H54 (cell line): Measurements from ENCODE around the gene MCM5.
"Not testable (repeated sequence)": the region's sequence is repeated elsewhere in the genome, so short reads cannot be mapped to it uniquely, and the experiment has no call there.

ENCODE experiments used
- DNase-seq: peaks from one replicate; pipeline ENCODE4 v3.0.0; 2011; ENCODE audit warnings: low spot score, mixed read lengths; ENCODE audit not compliant: insufficient read length
- FAIRE-seq: peaks from 3 replicates; lab custom pipeline; 2011; peaks lifted over from hg19 to GRCh38; lab: Jason Lieb, UNC
- POLR2A ChIP-seq: IDR thresholded peaks from 2 replicates; pipeline ENCODE4 v1.6.1; 2011; ENCODE audit warnings: low read depth, mild to moderate bottlenecking, low read length

MCM5 gene

GRCh38 chr22:35384975-35385588 is 14.9 kb upstream of the MCM5 start:
- FAIRE-seq (no peak), DNase-seq (no peak)
- TF ChIP-seq POLR2A, result no peak

GRCh38 chr22:35386670-35387288 is 13.2 kb upstream of the MCM5 start:
- FAIRE-seq (no peak), DNase-seq (no peak)
- TF ChIP-seq POLR2A, result no peak

- no peak for DNase-seq
- no peak for TF ChIP-seq POLR2A
- FAIRE-seq, result no peak
Observed at GRCh38 chr22:35390933-35391332, 9.0 kb upstream of the MCM5 start.

GRCh38 chr22:35392357-35392756 is 7.6 kb upstream of the MCM5 start:
- DNase-seq (no peak), FAIRE-seq (no peak)
- no peak for TF ChIP-seq POLR2A

GRCh38 chr22:35393116-35394010 is 6.6 kb upstream of the MCM5 start:
- no peak for TF ChIP-seq POLR2A
- DNase-seq (no peak), FAIRE-seq (no peak)

- no peak for TF ChIP-seq POLR2A
- DNase-seq, result no peak
- FAIRE-seq, result no peak
Observed at GRCh38 chr22:35394011-35394312, 6.0 kb upstream of the MCM5 start.

- no peak for TF ChIP-seq POLR2A
- no peak for FAIRE-seq
- no peak for DNase-seq
Observed at GRCh38 chr22:35394810-35395563, 5.0 kb upstream of the MCM5 start.

- not testable (repeated sequence) for DNase-seq
Observed at GRCh38 chr22:35396622-35397021, 3.3 kb upstream of the MCM5 start.

GRCh38 chr22:35397095-35397904 is 2.6 kb upstream of the MCM5 start:
- no peak for DNase-seq
- no peak for FAIRE-seq

More at GRCh38 chr22:35396622-35397021, 3.3 kb upstream of the MCM5 start:
- FAIRE-seq, result not testable (repeated sequence)

GRCh38 chr22:35398591-35398973 is 1.4 kb upstream of the MCM5 start:
- no peak for DNase-seq
- no peak for FAIRE-seq
- TF ChIP-seq POLR2A, result no peak

More at GRCh38 chr22:35397095-35397904, 2.6 kb upstream of the MCM5 start:
- no peak for TF ChIP-seq POLR2A

- no peak for TF ChIP-seq POLR2A
- no peak for DNase-seq
- FAIRE-seq, result no peak
Observed at GRCh38 chr22:35399114-35399677, 744 bp upstream of the MCM5 start.

GRCh38 chr22:35400501-35400790 is 506 bp downstream of the MCM5 start:
- no peak for FAIRE-seq
- no peak for TF ChIP-seq POLR2A
- DNase-seq, result no peak

GRCh38 chr22:35401863-35402262 is 1.9 kb downstream of the MCM5 start:
- TF ChIP-seq POLR2A, result no peak
- no peak for DNase-seq
- no peak for FAIRE-seq

GRCh38 chr22:35403356-35403755 is 3.4 kb downstream of the MCM5 start:
- FAIRE-seq, result no peak
- no peak for DNase-seq
- no peak for TF ChIP-seq POLR2A
